ENCODE data around the gene ZNF775. TPM values are rescaled to one million over a fixed set of nuclear protein-coding genes. Genes with fewer than 3 reads are reported as not detected.

The ZNF775 gene
- polyA plus RNA-seq, 3 donors = 1.3 to 2.7 (median 1.4) TPM

DNA sequence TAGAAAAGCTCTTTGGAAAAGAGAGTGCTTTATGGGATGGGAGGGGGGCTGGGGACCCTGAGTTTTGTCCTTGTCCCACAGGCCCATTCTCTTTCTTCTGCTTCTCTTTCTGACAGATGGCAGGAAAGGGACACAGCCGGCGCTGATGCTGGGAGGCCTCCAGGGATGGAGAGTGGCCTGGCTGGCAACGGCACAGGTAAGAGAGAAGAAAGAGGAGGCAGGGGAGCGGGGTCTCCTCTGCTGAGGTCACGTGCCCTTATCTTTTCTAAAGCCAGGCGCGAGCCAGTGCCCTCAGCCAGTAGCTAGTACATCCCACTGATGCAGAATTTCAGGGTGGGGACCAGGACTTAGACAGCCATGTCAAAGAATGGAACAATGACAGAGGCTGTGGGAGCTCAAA is 9.2 kb downstream of the ZNF775 start:
- no peaks in the 10 kb centered on the region for H4K20me1 ChIP-seq (ENCODE audit: insufficient read depth, low read length)
- no peak overlapping the region for H2AFZ ChIP-seq (ENCODE audit: insufficient read depth, low read depth, low read length, poor library complexity, severe bottlenecking)
- no peaks in the 10 kb centered on the region for H3K9me3 ChIP-seq (replicated peaks in 1 of 2; ENCODE audit: control insufficient read depth in 1 of 2, insufficient read depth in 1 of 2, low read length in 2 of 2)
- peaks cover 0 to 3% (median 0%) of the 10 kb centered on the region in 7 donors for H3K9me3 Mint-ChIP-seq
- peak overlapping the region in 5 of 7 donors; percentile 29 to 90 (median 53) for H3K27ac Mint-ChIP-seq
- TF ChIP-seq, protein P1, sequence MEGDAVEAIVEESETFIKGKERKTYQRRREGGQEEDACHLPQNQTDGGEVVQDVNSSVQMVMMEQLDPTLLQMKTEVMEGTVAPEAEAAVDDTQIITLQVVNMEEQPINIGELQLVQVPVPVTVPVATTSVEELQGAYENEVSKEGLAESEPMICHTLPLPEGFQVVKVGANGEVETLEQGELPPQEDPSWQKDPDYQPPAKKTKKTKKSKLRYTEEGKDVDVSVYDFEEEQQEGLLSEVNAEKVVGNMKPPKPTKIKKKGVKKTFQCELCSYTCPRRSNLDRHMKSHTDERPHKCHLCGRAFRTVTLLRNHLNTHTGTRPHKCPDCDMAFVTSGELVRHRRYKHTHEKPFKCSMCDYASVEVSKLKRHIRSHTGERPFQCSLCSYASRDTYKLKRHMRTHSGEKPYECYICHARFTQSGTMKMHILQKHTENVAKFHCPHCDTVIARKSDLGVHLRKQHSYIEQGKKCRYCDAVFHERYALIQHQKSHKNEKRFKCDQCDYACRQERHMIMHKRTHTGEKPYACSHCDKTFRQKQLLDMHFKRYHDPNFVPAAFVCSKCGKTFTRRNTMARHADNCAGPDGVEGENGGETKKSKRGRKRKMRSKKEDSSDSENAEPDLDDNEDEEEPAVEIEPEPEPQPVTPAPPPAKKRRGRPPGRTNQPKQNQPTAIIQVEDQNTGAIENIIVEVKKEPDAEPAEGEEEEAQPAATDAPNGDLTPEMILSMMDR (IDR thresholded peaks at IDR 0.05) = no peak
- peaks cover 0 to 4% of the 10 kb centered on the region in 2 donors for H3K36me3 ChIP-seq (replicated peaks in 1 of 2; ENCODE audit: control insufficient read depth in 1 of 2, insufficient read depth in 2 of 2, low read length in 2 of 2)
- H3K79me2 ChIP-seq (ENCODE audit: insufficient read depth, low read length) = peaks cover 18% of the 10 kb centered on the region
- no peak overlapping the region for H3K4me3 Mint-ChIP-seq
- peaks cover 22 to 28% of the 10 kb centered on the region in 2 donors for H3K36me3 Mint-ChIP-seq
- no peak overlapping the region for H3K4me3 ChIP-seq (replicated peaks in 1 of 3; ENCODE audit: low read depth in 2 of 3, low read length in 3 of 3)
- no peak overlapping the region for H3K9ac ChIP-seq (ENCODE audit: insufficient read depth, low read length, poor library complexity, severe bottlenecking)
- DNase-seq = no peak
- peaks cover 0 to 4% (median 0%) of the 10 kb centered on the region in 3 donors for H3K27me3 Mint-ChIP-seq (ENCODE audit: low read depth in 3 of 3)
- no peak overlapping the region for H3K27ac ChIP-seq (ENCODE audit: low read depth in 1 of 2, low read length in 2 of 2)
- H3K27me3 ChIP-seq (ENCODE audit: control insufficient read depth in 2 of 2, insufficient read depth in 2 of 2, low read length in 2 of 2) = no peaks in the 10 kb centered on the region
- peaks cover 30% of the 10 kb centered on the region for H3K4me1 Mint-ChIP-seq
- intact Hi-C loops (cut with micrococcal nuclease) = loop anchor here in 1 of 2 donors (5.0 kb wide), 1 partner anchor 36 kb away; no protein-coding TSS in a partner anchor
- H3K4me2 ChIP-seq (replicated peaks; ENCODE audit: extremely low read depth, low read length, poor library complexity, severe bottlenecking) = no peak overlapping the region
- H3K4me1 ChIP-seq (ENCODE audit: control insufficient read depth in 1 of 2, insufficient read depth in 2 of 2, low read length in 2 of 2) = peaks cover 31% of the 10 kb centered on the region in 2 donors
- WGBS (ENCODE audit: insufficient coverage) = 100% methylated on average over 3 of the region's 7 CpGs

DNA sequence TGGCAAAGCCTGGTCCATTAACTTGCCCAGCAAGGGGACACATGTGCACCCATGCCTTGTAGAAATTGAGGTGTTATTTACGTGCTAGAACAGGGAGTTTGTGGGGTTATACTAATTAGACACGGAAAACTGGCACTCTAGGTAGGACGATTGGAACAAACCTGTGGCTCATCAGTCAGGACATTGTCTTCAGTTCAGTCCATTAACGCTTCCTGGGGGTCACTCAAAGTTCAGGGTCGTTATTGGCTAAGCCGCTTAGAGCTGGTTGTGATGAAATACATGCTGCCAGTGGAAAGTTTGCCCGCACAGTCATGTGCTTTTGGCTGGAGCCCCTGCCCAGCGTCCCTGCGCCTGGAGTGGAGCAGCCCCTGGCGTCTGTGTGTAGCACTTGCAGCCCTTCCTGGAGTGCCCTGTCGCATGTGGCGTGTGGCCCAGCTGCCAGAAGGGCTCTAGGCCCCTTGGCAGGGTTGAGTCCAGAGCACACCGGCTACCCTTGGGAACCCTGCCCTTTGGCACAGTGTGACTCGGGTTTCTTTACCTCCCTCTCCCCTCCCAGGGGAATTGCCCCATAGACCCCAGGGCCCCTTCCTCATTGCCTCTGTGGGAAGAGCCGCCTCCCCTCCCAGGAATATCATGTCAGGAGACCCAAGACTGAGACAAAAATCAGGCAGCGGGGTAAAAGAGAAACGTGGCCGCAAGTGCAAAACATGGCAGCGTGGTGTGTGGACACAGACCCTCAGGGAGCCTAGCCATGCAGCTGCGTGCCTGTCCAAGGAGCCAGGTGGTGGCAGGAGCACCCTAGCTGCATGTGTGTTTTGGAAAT is 9.8 kb downstream of the ZNF775 start:
- H3K4me3 ChIP-seq (replicated peaks in 1 of 3; ENCODE audit: low read depth in 2 of 3, low read length in 3 of 3) = no peak overlapping the region
- no peaks in the 10 kb centered on the region for H4K20me1 ChIP-seq (ENCODE audit: insufficient read depth, low read length)
- peaks cover 0 to 4% of the 10 kb centered on the region in 2 donors for H3K36me3 ChIP-seq (replicated peaks in 1 of 2; ENCODE audit: control insufficient read depth in 1 of 2, insufficient read depth in 2 of 2, low read length in 2 of 2)
- intact Hi-C loops (cut with micrococcal nuclease) = loop anchor here in 1 of 2 donors (5.0 kb wide), 1 partner anchor 37 kb away; no protein-coding TSS in a partner anchor
- H3K9me3 ChIP-seq (replicated peaks in 1 of 2; ENCODE audit: control insufficient read depth in 1 of 2, insufficient read depth in 1 of 2, low read length in 2 of 2) = no peaks in the 10 kb centered on the region
- 53% methylated on average over 17 of the region's 20 CpGs for WGBS (ENCODE audit: insufficient coverage)
- Mint-ChIP-seq H3K27ac (peak overlapping the region in 6 of 7 donors; percentile 29 to 90 (median 53)), H3K27me3 (ENCODE audit: low read depth in 3 of 3) (peaks cover 0 to 4% (median 0%) of the 10 kb centered on the region in 3 donors), H3K9me3 (peaks cover 0 to 3% (median 0%) of the 10 kb centered on the region in 7 donors), H3K4me3 (peak overlapping the region in 1 of 2 donors; percentile 4), H3K36me3 (peaks cover 22 to 28% of the 10 kb centered on the region in 2 donors), H3K4me1 (peaks cover 25% of the 10 kb centered on the region)
- H3K27ac ChIP-seq (ENCODE audit: low read depth in 1 of 2, low read length in 2 of 2) = no peak overlapping the region
- TF ChIP-seq, protein P1 (IDR thresholded peaks at IDR 0.05) = peak; percentile 84
- DNase-seq = peak; percentile 66 to 90 (median 78)
- H3K4me1 ChIP-seq (ENCODE audit: control insufficient read depth in 1 of 2, insufficient read depth in 2 of 2, low read length in 2 of 2) = peaks cover 27% of the 10 kb centered on the region in 2 donors
- no peak overlapping the region for H2AFZ ChIP-seq (ENCODE audit: insufficient read depth, low read depth, low read length, poor library complexity, severe bottlenecking)
- peaks cover 12% of the 10 kb centered on the region for H3K79me2 ChIP-seq (ENCODE audit: insufficient read depth, low read length)
- no peak overlapping the region for H3K9ac ChIP-seq (ENCODE audit: insufficient read depth, low read length, poor library complexity, severe bottlenecking)
- no peaks in the 10 kb centered on the region for H3K27me3 ChIP-seq (ENCODE audit: control insufficient read depth in 2 of 2, insufficient read depth in 2 of 2, low read length in 2 of 2)
- H3K4me2 ChIP-seq (replicated peaks; ENCODE audit: extremely low read depth, low read length, poor library complexity, severe bottlenecking) = no peak overlapping the region
